Uterus (tissue), 4 donors: ENCODE data around the gene HOXB2. TPM values are rescaled to one million over a fixed set of nuclear protein-coding genes. Genes with fewer than 3 reads are reported as not detected.
A peak's percentile ranks its signal among the peaks of the same experiment; 100 is the strongest.

Experiments used
- DNase-seq, 2 donors: peaks; one replicate each; pipeline ENCODE4 v3.0.0-alpha.2; 2019 to 2020
- H3K27ac ChIP-seq, 2 donors: fragments of 200-600 bp; sonication (generic); 1 replicate in 1 of 2; 2 replicates in 1 of 2; pipeline ENCODE4 v1.5.1; 2016 to 2018
- H3K27me3 ChIP-seq, 2 donors: fragments of 200-600 bp; sonication (generic); one replicate each; pipeline ENCODE4 v1.5.1; 2018 to 2019; ENCODE audit warnings: control low read depth in 1 of 2
- H3K36me3 ChIP-seq, 2 donors: fragments of 200-600 bp; sonication (generic); one replicate each; pipeline ENCODE4 v1.5.1; 2019; ENCODE audit warnings: control low read depth in 1 of 2
- H3K4me1 ChIP-seq, 2 donors: fragments of 200-600 bp; sonication (generic); one replicate each; pipeline ENCODE4 v1.5.1; 2018 to 2019; ENCODE audit warnings: control low read depth in 1 of 2
- H3K4me3 ChIP-seq, 2 donors: fragments of 200-600 bp; sonication (generic); 1 replicate in 1 of 2; 2 replicates in 1 of 2; pipeline ENCODE4 v1.5.1; 2018 to 2019; ENCODE audit warnings: mild to moderate bottlenecking in 1 of 2
- H3K9me3 ChIP-seq, 2 donors: fragments of 200-600 bp; sonication (generic); one replicate each; pipeline ENCODE4 v1.5.1; 2019; ENCODE audit warnings: control low read depth in 1 of 2
- POLR2A ChIP-seq, 2 donors: fragments of 450-650 bp; IDR thresholded peaks; one replicate each; pipeline ENCODE4 v1.6.1; 2016; ENCODE audit warnings: antibody characterized with exemption in 2 of 2, mild to moderate bottlenecking in 1 of 2, moderate library complexity in 1 of 2
- intact Hi-C: fragments of 100-400 bp; cut with DNase I; formaldehyde crosslinking; loops from one replicate; pipeline ENCODE4 v1.15.1; 2023; ENCODE audit warnings: low total_unique reads
- total RNA-seq, 4 donors: library from RNA; depleted of rRNA in 3 of 4; stranded (reverse); fragments of >200 nt in 3 of 4; gene quantifications; one replicate each; pipeline versions ENCODE4 v1.1.0 to v1.2.4, GENCODE V29; 2014 to 2023
- TF ChIP-seq, protein P1 (sequence below), 4 experiments: fragments of 200-600 bp in 2 of 4; fragments of 450-650 bp in 2 of 4; sonication (generic) in 2 of 4; IDR thresholded peaks; one replicate each; pipeline ENCODE4 v1.5.1; 2016 to 2019; ENCODE audit warnings: antibody characterized with exemption in 4 of 4, mild to moderate bottlenecking in 2 of 4, moderate library complexity in 1 of 4
- donor health status: DM: yes; HTN: yes; CAD: no.

Gene HOXB2
- total RNA-seq, 4 donors from 2014 or later: 4.6 to 24.4 (median 17.4) TPM

DNA sequence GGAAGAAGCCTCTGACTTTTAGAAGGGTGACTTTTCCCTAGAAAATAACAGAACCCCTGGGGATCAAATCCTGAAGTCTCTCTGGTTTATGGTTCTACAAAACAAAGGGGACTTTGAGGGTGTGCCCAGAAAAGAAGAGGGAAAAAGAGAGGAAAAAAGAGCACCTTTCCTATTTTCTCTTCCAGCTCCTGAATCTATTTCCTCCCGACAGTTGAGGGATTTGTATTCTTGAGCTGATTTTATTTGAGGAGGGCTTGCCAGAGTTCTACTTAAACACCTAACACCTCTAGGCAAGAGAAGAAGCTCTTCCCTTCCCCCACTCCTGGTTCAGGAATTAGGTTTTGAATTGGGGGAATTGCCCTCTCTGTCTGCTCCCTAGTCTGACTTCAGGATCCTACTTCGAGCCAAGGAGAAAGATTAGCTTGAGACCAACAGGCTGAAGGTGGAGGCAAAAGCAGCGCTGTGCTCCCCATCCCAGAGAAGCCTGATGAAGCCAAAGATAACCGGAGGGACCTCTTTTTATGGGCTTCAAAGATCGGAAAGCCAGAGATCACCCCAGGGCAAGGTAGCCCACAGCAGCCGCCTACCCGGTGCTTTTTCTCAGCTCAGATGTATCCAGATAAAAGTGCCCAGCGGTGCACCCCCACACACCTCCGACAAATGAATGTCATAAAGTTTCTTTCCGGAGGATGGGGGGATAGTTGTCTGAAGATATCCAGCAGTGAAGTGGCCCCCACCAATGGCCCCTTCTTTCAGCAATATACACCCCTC, 44.3 kb upstream of the HOXB2 start:
- TF ChIP-seq, protein P1, sequence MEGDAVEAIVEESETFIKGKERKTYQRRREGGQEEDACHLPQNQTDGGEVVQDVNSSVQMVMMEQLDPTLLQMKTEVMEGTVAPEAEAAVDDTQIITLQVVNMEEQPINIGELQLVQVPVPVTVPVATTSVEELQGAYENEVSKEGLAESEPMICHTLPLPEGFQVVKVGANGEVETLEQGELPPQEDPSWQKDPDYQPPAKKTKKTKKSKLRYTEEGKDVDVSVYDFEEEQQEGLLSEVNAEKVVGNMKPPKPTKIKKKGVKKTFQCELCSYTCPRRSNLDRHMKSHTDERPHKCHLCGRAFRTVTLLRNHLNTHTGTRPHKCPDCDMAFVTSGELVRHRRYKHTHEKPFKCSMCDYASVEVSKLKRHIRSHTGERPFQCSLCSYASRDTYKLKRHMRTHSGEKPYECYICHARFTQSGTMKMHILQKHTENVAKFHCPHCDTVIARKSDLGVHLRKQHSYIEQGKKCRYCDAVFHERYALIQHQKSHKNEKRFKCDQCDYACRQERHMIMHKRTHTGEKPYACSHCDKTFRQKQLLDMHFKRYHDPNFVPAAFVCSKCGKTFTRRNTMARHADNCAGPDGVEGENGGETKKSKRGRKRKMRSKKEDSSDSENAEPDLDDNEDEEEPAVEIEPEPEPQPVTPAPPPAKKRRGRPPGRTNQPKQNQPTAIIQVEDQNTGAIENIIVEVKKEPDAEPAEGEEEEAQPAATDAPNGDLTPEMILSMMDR (IDR thresholded peaks at IDR 0.05): no peak
- Histone ChIP-seq H3K27ac (peak overlapping the region in 1 of 2 donors; percentile 68), H3K4me3 (peak overlapping the region in 1 of 2 donors; percentile 27), H3K9me3 (no peaks in the 10 kb centered on the region), H3K27me3 (peaks cover 0 to 47% of the 10 kb centered on the region in 2 donors), H3K36me3 (no peaks in the 10 kb centered on the region), H3K4me1 (peaks cover 0 to 6% of the 10 kb centered on the region in 2 donors)
- intact Hi-C loops: loop anchor here (2.0 kb wide), 1 partner anchor 96 kb away; no protein-coding TSS in a partner anchor
- no peak for DNase-seq

DNA sequence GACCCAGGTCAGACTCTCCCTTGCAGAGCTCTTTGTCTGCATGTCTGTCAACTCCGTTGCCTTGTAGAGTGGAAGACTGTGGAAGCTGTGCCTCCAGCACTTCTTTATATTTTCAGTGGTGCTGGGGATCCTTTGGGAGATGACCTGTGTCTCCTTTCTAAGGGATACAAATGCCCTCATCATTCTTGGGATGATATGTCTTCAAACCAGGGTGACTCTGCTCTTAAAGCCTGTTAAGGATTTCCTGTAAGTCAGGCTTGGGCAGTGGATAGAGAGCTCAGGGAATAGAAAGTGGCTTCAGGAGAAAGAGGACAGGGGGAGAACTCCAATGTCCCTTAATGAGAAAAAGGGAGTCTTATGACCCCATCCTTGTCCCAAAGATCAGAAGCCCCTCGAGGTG, 43.6 kb upstream of the HOXB2 start:
- DNase-seq: no peak
- TF ChIP-seq, protein P1 (IDR thresholded peaks at IDR 0.05): no peak
- TF ChIP-seq POLR2A (IDR thresholded peaks at IDR 0.05): no peak
- peaks cover 0 to 50% of the 10 kb centered on the region in 2 donors for H3K27me3 ChIP-seq
- intact Hi-C loops: loop anchor here (2.0 kb wide), 1 partner anchor 96 kb away; no protein-coding TSS in a partner anchor
- H3K36me3 ChIP-seq: no peaks in the 10 kb centered on the region
- no peaks in the 10 kb centered on the region for H3K9me3 ChIP-seq
- H3K4me1 ChIP-seq: peaks cover 0 to 6% of the 10 kb centered on the region in 2 donors
- H3K27ac ChIP-seq: peak overlapping the region; percentile 79 to 87
- no peak overlapping the region for H3K4me3 ChIP-seq

DNA sequence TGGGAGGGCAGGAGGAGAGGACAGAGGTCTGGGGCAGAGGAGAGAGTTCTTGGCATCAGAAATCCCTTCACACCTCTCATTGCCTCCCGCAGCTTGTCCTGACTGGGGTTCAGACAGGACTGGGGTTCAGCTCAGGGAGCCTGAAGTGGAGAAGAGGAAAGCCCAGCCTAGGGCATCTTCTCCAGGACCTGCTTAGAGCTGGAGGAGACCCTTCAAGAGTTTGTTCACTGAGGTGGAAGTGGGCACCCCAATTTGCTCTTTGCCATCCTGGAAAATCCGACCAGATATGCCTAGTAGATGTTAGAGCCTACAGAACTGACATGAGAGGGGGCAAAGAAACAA, 43.1 kb upstream of the HOXB2 start:
- TF ChIP-seq, protein P1 (IDR thresholded peaks at IDR 0.05): no peak
- TF ChIP-seq POLR2A (IDR thresholded peaks at IDR 0.05): no peak
- no peaks in the 10 kb centered on the region for H3K36me3 ChIP-seq
- no peak overlapping the region for H3K4me3 ChIP-seq
- peak overlapping the region; percentile 79 to 87 for H3K27ac ChIP-seq
- no peaks in the 10 kb centered on the region for H3K9me3 ChIP-seq
- H3K4me1 ChIP-seq: peaks cover 0 to 6% of the 10 kb centered on the region in 2 donors
- H3K27me3 ChIP-seq: peaks cover 0 to 49% of the 10 kb centered on the region in 2 donors
- intact Hi-C loops: loop anchor here (2.0 kb wide), 1 partner anchor 95 kb away; no protein-coding TSS in a partner anchor
- DNase-seq: no peak

DNA sequence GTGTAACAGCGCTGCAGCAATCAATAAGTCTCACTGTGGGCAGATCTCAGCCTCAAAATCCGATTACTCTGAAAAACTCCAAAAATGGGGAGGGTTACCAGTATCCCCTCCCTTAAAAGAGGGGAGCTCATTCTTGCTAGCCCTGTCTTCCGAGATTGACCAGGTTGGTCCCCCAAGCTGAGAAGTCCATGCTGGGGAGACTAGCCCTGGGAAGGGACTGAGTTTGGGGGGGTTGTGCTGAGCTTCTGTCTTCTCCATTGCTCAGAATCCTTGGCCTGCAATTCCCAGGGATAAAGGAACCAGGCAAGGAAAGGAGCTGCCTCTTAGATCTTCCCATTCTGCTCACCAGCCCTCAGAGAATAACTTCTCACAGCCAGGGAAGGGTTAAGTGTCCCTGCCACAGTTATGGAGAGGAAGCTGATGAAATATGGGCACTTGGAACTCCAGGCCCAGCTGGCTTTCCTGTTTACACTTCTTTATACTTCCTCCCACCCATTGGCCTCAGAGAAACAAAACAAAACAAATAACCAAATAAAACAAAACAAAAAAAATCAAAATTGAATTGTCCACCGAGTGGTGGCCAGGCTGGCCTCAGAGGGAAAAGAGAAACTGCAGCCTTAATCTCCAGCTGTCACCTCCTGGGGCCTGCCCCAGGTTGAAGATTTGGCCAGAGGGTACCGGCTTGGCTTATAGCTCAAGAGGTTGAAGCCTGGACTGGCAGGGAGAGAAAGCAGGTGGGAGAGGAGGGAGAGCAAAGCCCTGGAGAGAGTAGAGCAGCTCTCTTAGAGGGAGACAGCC, 42.6 kb upstream of the HOXB2 start:
- peaks cover 0 to 6% of the 10 kb centered on the region in 2 donors for H3K4me1 ChIP-seq
- no peak for TF ChIP-seq POLR2A (IDR thresholded peaks at IDR 0.05)
- TF ChIP-seq, protein P1 (IDR thresholded peaks at IDR 0.05): no peak

More for the DNA sequence above, 42.6 kb upstream of the HOXB2 start:
- no peak for DNase-seq
- peak overlapping the region; percentile 79 to 87 for H3K27ac ChIP-seq
- intact Hi-C loops: loop anchor here (2.0 kb wide), 1 partner anchor 95 kb away; no protein-coding TSS in a partner anchor
- peaks cover 0 to 43% of the 10 kb centered on the region in 2 donors for H3K27me3 ChIP-seq
- no peaks in the 10 kb centered on the region for H3K36me3 ChIP-seq
- H3K9me3 ChIP-seq: no peaks in the 10 kb centered on the region
- no peak overlapping the region for H3K4me3 ChIP-seq
